Keratinocyte (primary cell): ENCODE data around the gene SCARF2.
"Not testable (repeated sequence)": the region's sequence is repeated elsewhere in the genome, so short reads cannot be mapped to it uniquely, and the experiment has no call there.

ENCODE experiments used
- CTCF ChIP-seq, 3 experiments: IDR thresholded peaks in 1 of 3; conservative IDR thresholded peaks in 1 of 3; optimal IDR thresholded peaks in 1 of 3; 2 replicates in 2 of 3; 3 replicates in 1 of 3; pipeline versions ENCODE3 to v1.5.1; 2011; ENCODE audit warnings: low read length in 3 of 3, mild to moderate bottlenecking in 3 of 3, moderate library complexity in 2 of 3, control low read depth in 1 of 3, inconsistent platforms in 1 of 3; ENCODE audit not compliant: insufficient read depth in 2 of 3; ENCODE audit errors: extremely low read depth in 1 of 3
- EZH2 ChIP-seq: IDR thresholded peaks from one replicate; pipeline ENCODE4 v1.6.1; 2012; ENCODE audit warnings: inconsistent platforms, mild to moderate bottlenecking, low read length, moderate library complexity

- not testable (repeated sequence) for TF ChIP-seq CTCF (optimal IDR thresholded peaks at IDR 0.05 in 1 of 3, IDR thresholded peaks at IDR 0.05 in 1 of 3, conservative IDR thresholded peaks at IDR 0.05 in 1 of 3; ENCODE audit: extremely low read depth in 1 of 3, insufficient read depth in 2 of 3, low read length in 3 of 3); EZH2
Measured at GRCh38 chr22:20470525-20470924, 32.9 kb upstream of the SCARF2 start.
